ENCODE data around the gene UBA7.

- TF ChIP-seq, protein P1, sequence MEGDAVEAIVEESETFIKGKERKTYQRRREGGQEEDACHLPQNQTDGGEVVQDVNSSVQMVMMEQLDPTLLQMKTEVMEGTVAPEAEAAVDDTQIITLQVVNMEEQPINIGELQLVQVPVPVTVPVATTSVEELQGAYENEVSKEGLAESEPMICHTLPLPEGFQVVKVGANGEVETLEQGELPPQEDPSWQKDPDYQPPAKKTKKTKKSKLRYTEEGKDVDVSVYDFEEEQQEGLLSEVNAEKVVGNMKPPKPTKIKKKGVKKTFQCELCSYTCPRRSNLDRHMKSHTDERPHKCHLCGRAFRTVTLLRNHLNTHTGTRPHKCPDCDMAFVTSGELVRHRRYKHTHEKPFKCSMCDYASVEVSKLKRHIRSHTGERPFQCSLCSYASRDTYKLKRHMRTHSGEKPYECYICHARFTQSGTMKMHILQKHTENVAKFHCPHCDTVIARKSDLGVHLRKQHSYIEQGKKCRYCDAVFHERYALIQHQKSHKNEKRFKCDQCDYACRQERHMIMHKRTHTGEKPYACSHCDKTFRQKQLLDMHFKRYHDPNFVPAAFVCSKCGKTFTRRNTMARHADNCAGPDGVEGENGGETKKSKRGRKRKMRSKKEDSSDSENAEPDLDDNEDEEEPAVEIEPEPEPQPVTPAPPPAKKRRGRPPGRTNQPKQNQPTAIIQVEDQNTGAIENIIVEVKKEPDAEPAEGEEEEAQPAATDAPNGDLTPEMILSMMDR (IDR thresholded peaks at IDR 0.05): no peak
- TF ChIP-seq POLR2A (IDR thresholded peaks at IDR 0.05) (no peak), EP300 (IDR thresholded peaks at IDR 0.05; ENCODE audit: low read depth) (no peak)
Measured at GRCh38 chr3:49780080-49780974, 33.4 kb downstream of the UBA7 start.

Data from transverse colon (tissue), 3 donors.